Endothelial cell of umbilical vein (primary cell): ENCODE measurements around the gene ADGB. TPM values are rescaled to one million over a fixed set of nuclear protein-coding genes. Genes with fewer than 3 reads are reported as not detected.

Experiments used
- BruUV-seq: library from RNA; stranded (reverse); fragments of 400-500 nt; replicated peaks from 2 replicates; lab custom pipeline; 2021; lab: Mats Ljungman, UMichigan
- CTCF ChIA-PET: fragments of 300-600, 350-600 bp; sonication (Branson Sonifier 250); formaldehyde crosslinking; loops from one replicate; lab custom pipeline; 2021; ENCODE audit warnings: antibody characterized with exemption, inconsistent platforms; lab: Charles Lee
- POLR2A ChIA-PET: fragments of 300-600, 350-600 bp; sonication (Branson Sonifier 250); formaldehyde crosslinking; loops from one replicate; lab custom pipeline; 2021; ENCODE audit warnings: antibody characterized with exemption, inconsistent platforms; lab: Charles Lee
- DNase-seq: peaks from one replicate; pipeline ENCODE4 v3.0.0-alpha.2; 2011; ENCODE audit warnings: low read depth, low spot score
- FAIRE-seq: peaks from 2 replicates; lab custom pipeline; 2011; peaks lifted over from hg19 to GRCh38; lab: Jason Lieb, UNC
- H2AFZ ChIP-seq: 2 replicates; pipeline ENCODE4 v1.6.0; 2012; ENCODE audit warnings: low read depth, low read length, control low read depth, inconsistent platforms
- H3K27ac ChIP-seq: 2 replicates; pipeline ENCODE4 v1.5.1; 2011; ENCODE audit warnings: low read depth, mild to moderate bottlenecking, control low read depth, low read length, moderate library complexity; ENCODE audit not compliant: insufficient read depth
- H3K27me3 ChIP-seq, 2 experiments: 2 replicates each; pipeline versions ENCODE4 v1.6.0 to v1.6.1; 2011; ENCODE audit warnings: low read length in 2 of 2, mixed read lengths in 1 of 2; ENCODE audit not compliant: control insufficient read depth in 2 of 2, insufficient read depth in 2 of 2
- H3K36me3 ChIP-seq, 2 experiments: 2 replicates in 1 of 2; 3 replicates in 1 of 2; pipeline ENCODE4 v1.5.1; 2011; ENCODE audit warnings: low read length in 2 of 2, mild to moderate bottlenecking in 1 of 2, moderate library complexity in 1 of 2; ENCODE audit not compliant: control insufficient read depth in 2 of 2, insufficient read depth in 2 of 2; ENCODE audit errors: extremely low read depth in 1 of 2
- H3K4me1 ChIP-seq: 3 replicates; pipeline ENCODE4 v1.5.1; 2011; ENCODE audit warnings: mild to moderate bottlenecking, low read length; ENCODE audit not compliant: control insufficient read depth, insufficient read depth; ENCODE audit errors: extremely low read depth
- H3K4me2 ChIP-seq: 2 replicates; pipeline ENCODE4 v1.6.1; 2011; ENCODE audit warnings: low read length, control low read depth, mixed read lengths; ENCODE audit not compliant: insufficient read depth
- H3K4me3 ChIP-seq, 3 experiments: fragments of 200-600 bp in 1 of 3; sonication (generic), shearing (Covaris generic) in 1 of 3; replicated peaks in 1 of 3; 2 replicates each; pipeline ENCODE4 v1.5.1; 2011 to 2016; ENCODE audit warnings: control low read depth in 3 of 3, low read length in 3 of 3, mild to moderate bottlenecking in 2 of 3, inconsistent platforms in 1 of 3, low read depth in 1 of 3, moderate library complexity in 1 of 3; ENCODE audit not compliant: insufficient read depth in 1 of 3
- H3K79me2 ChIP-seq: 2 replicates; pipeline ENCODE4 v1.6.0; 2012; ENCODE audit warnings: low read length, inconsistent platforms; ENCODE audit not compliant: control insufficient read depth, insufficient read depth
- H3K9ac ChIP-seq: replicated peaks from 2 replicates; pipeline ENCODE3; 2011; ENCODE audit warnings: low read length, control low read depth; ENCODE audit not compliant: insufficient read depth; ENCODE audit errors: extremely low read depth
- H3K9me1 ChIP-seq: replicated peaks from 3 replicates; pipeline ENCODE4 v1.6.0; 2011; ENCODE audit warnings: mild to moderate bottlenecking, low read length; ENCODE audit not compliant: control insufficient read depth, insufficient read depth; ENCODE audit errors: extremely low read depth
- H3K9me3 ChIP-seq: replicated peaks from 2 replicates; pipeline ENCODE4 v1.5.1; 2012; ENCODE audit warnings: low read length, inconsistent platforms; ENCODE audit not compliant: control insufficient read depth, insufficient read depth
- H4K20me1 ChIP-seq: replicated peaks from 2 replicates; pipeline ENCODE3; 2011; ENCODE audit warnings: mild to moderate bottlenecking, low read length; ENCODE audit not compliant: control insufficient read depth, insufficient read depth; ENCODE audit errors: extremely low read depth
- CTCF ChIP-seq, 2 donors: IDR thresholded peaks; 1 replicate in 1 of 2; 2 replicates in 1 of 2; pipeline ENCODE4 v1.5.1; 2011; ENCODE audit warnings: low read length in 2 of 2, mild to moderate bottlenecking in 2 of 2, moderate library complexity in 2 of 2, control low read depth in 1 of 2, inconsistent platforms in 1 of 2, low read depth in 1 of 2; ENCODE audit not compliant: insufficient read depth in 1 of 2; ENCODE audit errors: extremely low read depth in 1 of 2
- EZH2 ChIP-seq: IDR thresholded peaks from 2 replicates; pipeline ENCODE4 v1.6.1; 2012; ENCODE audit warnings: borderline replicate concordance, low read depth, mild to moderate bottlenecking, moderate library complexity, low read length, inconsistent platforms; ENCODE audit not compliant: severe bottlenecking
- FOS ChIP-seq: IDR thresholded peaks from 2 replicates; pipeline ENCODE4 v1.6.1; 2011; ENCODE audit warnings: mild to moderate bottlenecking, low read length, moderate library complexity, borderline replicate concordance; ENCODE audit not compliant: insufficient read depth
- GATA2 ChIP-seq: IDR thresholded peaks from 2 replicates; pipeline ENCODE4 v1.7.0; 2011; ENCODE audit warnings: low read depth, mild to moderate bottlenecking, moderate library complexity, mixed read lengths, low read length; ENCODE audit not compliant: insufficient read length, insufficient read depth
- JUN ChIP-seq: IDR thresholded peaks from 2 replicates; pipeline ENCODE4 v1.6.1; 2011; ENCODE audit warnings: borderline replicate concordance, low read depth; ENCODE audit not compliant: insufficient read length, insufficient read depth
- MAX ChIP-seq: IDR thresholded peaks from 2 replicates; pipeline ENCODE4 v1.6.1; 2011; ENCODE audit not compliant: insufficient read depth, insufficient read length
- MYC ChIP-seq: IDR thresholded peaks from one replicate; pipeline ENCODE4 v1.6.1; 2011; ENCODE audit warnings: mild to moderate bottlenecking, low read depth, low read length
- POLR2A ChIP-seq: IDR thresholded peaks from 2 replicates; pipeline ENCODE4 v1.6.1; 2012; ENCODE audit warnings: low read depth, mild to moderate bottlenecking, control low read depth, low read length
- POLR2AphosphoS5 ChIP-seq: IDR thresholded peaks from 2 replicates; pipeline ENCODE4 v1.6.1; 2012; ENCODE audit warnings: low read depth, mild to moderate bottlenecking, control low read depth, low read length, moderate library complexity; ENCODE audit not compliant: insufficient read depth
- dilution Hi-C: fragments of 300-500 bp; cut with MboI; formaldehyde crosslinking; loops from one replicate; pipeline ENCODE4 v1.15.0; 2019; ENCODE audit warnings: low sequenced_read_pairs; ENCODE audit not compliant: extremely low pct_ligation_motif_present
- intact Hi-C: fragments of 100-400 bp; cut with micrococcal nuclease; formaldehyde crosslinking; loops from one replicate; pipeline ENCODE4 v1.10.0; 2022
- polyA plus RNA-seq, 4 experiments: library from polyadenylated mRNA; depleted of rRNA in 3 of 4; stranded (reverse) in 3 of 4; unstranded in 1 of 4; fragments of >200 nt; gene quantifications; 2 replicates each; pipeline versions ENCODE4 v1.2.1 to v1.2.3, GENCODE V29; 2011 to 2012; ENCODE audit warnings: missing spikeins in 1 of 4
- total RNA-seq: library from RNA; stranded (reverse); gene quantifications from 2 replicates; pipeline ENCODE4 v1.2.3, GENCODE V29; 2021

ADGB gene
- total and polyA plus RNA-seq, 2 donors (not counting 3 experiments of a cell fraction or from before 2014, with no cell fraction given) = not detected

GRCh38 chr6:146840216-146840615 is 241.4 kb downstream of the ADGB start:
- no peak overlapping the region for H3K4me2 ChIP-seq
- no peaks in the 10 kb centered on the region for H3K9me3 ChIP-seq
- H3K27me3 ChIP-seq = no peaks in the 10 kb centered on the region
- BruUV-seq = no TSS peak
- H3K27ac ChIP-seq = no peak overlapping the region
- DNase-seq (no peak), FAIRE-seq (no peak)
- H3K4me1 ChIP-seq = no peaks in the 10 kb centered on the region
- H3K9me1 ChIP-seq = no peaks in the 10 kb centered on the region
- H3K79me2 ChIP-seq = no peaks in the 10 kb centered on the region
- intact Hi-C loops (no loop called here), dilution Hi-C loops (no loop called here)
- no peak overlapping the region for H3K9ac ChIP-seq
- ChIA-PET CTCF (interaction anchor here (1.1 kb wide), 1 partner anchor 15 kb away, joined by 3 read pairs; no protein-coding TSS in a partner anchor), POLR2A (no interaction called here)
- H3K4me3 ChIP-seq = no peak overlapping the region
- no peak for TF ChIP-seq MAX
- no peak for TF ChIP-seq POLR2A
- TF ChIP-seq POLR2AphosphoS5 = no peak
- no peak for TF ChIP-seq JUN
- TF ChIP-seq CTCF (IDR thresholded peaks at IDR 0.05; ENCODE audit: extremely low read depth in 1 of 2, insufficient read depth in 1 of 2, low read depth in 1 of 2, low read length in 2 of 2) = no peak
- no peak for TF ChIP-seq EZH2
- no peak for TF ChIP-seq GATA2
- no peak for TF ChIP-seq FOS
- TF ChIP-seq MYC = no peak
- H4K20me1 ChIP-seq = no peaks in the 10 kb centered on the region
- no peaks in the 10 kb centered on the region for H3K36me3 ChIP-seq
- H2AFZ ChIP-seq = no peak overlapping the region
